Lung (tissue), 12 donors: Measurements from ENCODE around the gene KRT13. TPM values are rescaled to one million over a fixed set of nuclear protein-coding genes. Genes with fewer than 3 reads are reported as not detected.

ENCODE experiments used
- ATAC-seq: fragments of 200-7000 bp; cut with Tn5 transposase; one replicate; pipeline ENCODE4 v1.9.1; 2020; ENCODE audit warnings: moderate number of reproducible peaks; ENCODE audit not compliant: insufficient read depth, low FRiP score
- DNase-seq, 3 donors: peaks; one replicate each; pipeline ENCODE4 v3.0.0-alpha.2; 2013 to 2017
- H3K27ac ChIP-seq, 2 donors: one replicate each; pipeline ENCODE4 v1.5.1; 2013; ENCODE audit warnings: mild to moderate bottlenecking in 2 of 2, moderate library complexity in 2 of 2, control low read depth in 1 of 2, inconsistent platforms in 1 of 2, low read depth in 1 of 2, low read length in 1 of 2
- H3K27me3 ChIP-seq, 3 donors: one replicate each; pipeline ENCODE4 v1.5.1; 2013; ENCODE audit warnings: low read length in 2 of 3; ENCODE audit not compliant: control insufficient read depth in 3 of 3, insufficient read depth in 3 of 3
- H3K36me3 ChIP-seq, 4 donors: one replicate each; pipeline ENCODE4 v1.5.1; 2013; ENCODE audit warnings: low read length in 4 of 4, mild to moderate bottlenecking in 1 of 4, moderate library complexity in 1 of 4; ENCODE audit not compliant: control insufficient read depth in 4 of 4, insufficient read depth in 4 of 4
- H3K4me1 ChIP-seq, 5 donors: one replicate each; pipeline ENCODE4 v1.5.1; 2013; ENCODE audit warnings: low read length in 5 of 5, mild to moderate bottlenecking in 2 of 5, moderate library complexity in 1 of 5; ENCODE audit not compliant: control insufficient read depth in 5 of 5, insufficient read depth in 5 of 5
- H3K4me3 ChIP-seq: one replicate; pipeline ENCODE4 v1.5.1; 2013; ENCODE audit warnings: mild to moderate bottlenecking, control low read depth, moderate library complexity
- H3K9ac ChIP-seq, 2 donors: one replicate each; pipeline ENCODE4 v1.5.1; 2013; ENCODE audit warnings: low read length in 2 of 2, control low read depth in 1 of 2; ENCODE audit not compliant: insufficient read depth in 1 of 2
- H3K9me3 ChIP-seq, 4 donors: one replicate each; pipeline ENCODE4 v1.5.1; 2013; ENCODE audit warnings: low read length in 3 of 4, mild to moderate bottlenecking in 1 of 4, moderate library complexity in 1 of 4; ENCODE audit not compliant: control insufficient read depth in 4 of 4, insufficient read depth in 3 of 4
- CTCF ChIP-seq: IDR thresholded peaks from 2 replicates; pipeline ENCODE4 v1.5.1; 2012; ENCODE audit warnings: mild to moderate bottlenecking; ENCODE audit errors: control extremely low read depth, extremely low read depth
- WGBS, 2 donors: extraction: QIAGEN DNeasy Blood & Tissue Kit; methylation state at CpG; one replicate each; pipeline ENCODE4 v1.1.7; 2013; 5-methylcytosine and 5-hydroxymethylcytosine counted together
- polyA plus RNA-seq, 2 donors: library from polyadenylated mRNA; stranded (reverse); fragments of 200-250 nt; gene quantifications; one replicate each; pipeline ENCODE4 v1.2.1, GENCODE V29; 2013
- total RNA-seq, 2 donors: library from RNA; depleted of rRNA in 1 of 2; stranded (reverse); fragments of >200 nt in 1 of 2; gene quantifications; one replicate each; pipeline ENCODE4 v1.2.1, GENCODE V29; 2014 to 2021
- donor health status: control.
- donor health status: control.
- donor health status: Bipolar disorder and iron deficiency.
- donor health status: healthy.
- donor health status: DM: yes; HTN: yes; CAD: no.

The KRT13 gene
- total and polyA plus RNA-seq, 4 donors, result 4.0 to 16.1 (median 9.8) TPM

DNA sequence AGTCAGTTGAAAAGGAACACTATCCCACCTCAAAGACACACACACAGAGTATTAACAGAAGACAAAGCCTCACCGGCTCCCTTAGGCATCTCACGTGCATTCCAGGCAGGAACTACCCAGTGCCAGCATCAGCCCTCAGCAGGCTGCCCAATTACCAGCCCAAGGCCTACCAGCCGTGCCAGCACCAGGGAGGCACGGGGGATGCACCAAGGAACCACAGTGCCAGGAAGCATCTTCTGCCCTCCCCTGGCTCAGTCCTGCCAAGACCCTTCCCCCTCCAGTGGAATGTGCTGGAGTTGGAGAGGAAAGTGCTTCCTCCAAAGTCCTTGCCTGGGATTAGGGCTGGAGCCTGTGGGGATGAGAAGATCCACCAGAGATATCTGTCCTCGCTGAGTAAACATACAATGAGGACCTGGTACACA, 33.7 kb upstream of the KRT13 start:
- TF ChIP-seq CTCF, result no peak
- H3K9me3 ChIP-seq, result no peaks in the 10 kb centered on the region
- WGBS, 2 donors, result 79 to 88% methylated on average over 5 of the region's 5 CpGs
- ATAC-seq, result no peak
- no peak overlapping the region for H3K4me3 ChIP-seq
- no peak overlapping the region for H3K9ac ChIP-seq
- H3K4me1 ChIP-seq, result peaks cover 0 to 7% (median 0%) of the 10 kb centered on the region in 5 donors
- no peaks in the 10 kb centered on the region for H3K27me3 ChIP-seq
- H3K36me3 ChIP-seq, result no peaks in the 10 kb centered on the region
- H3K27ac ChIP-seq, result no peak overlapping the region
- DNase-seq, result no peak

DNA sequence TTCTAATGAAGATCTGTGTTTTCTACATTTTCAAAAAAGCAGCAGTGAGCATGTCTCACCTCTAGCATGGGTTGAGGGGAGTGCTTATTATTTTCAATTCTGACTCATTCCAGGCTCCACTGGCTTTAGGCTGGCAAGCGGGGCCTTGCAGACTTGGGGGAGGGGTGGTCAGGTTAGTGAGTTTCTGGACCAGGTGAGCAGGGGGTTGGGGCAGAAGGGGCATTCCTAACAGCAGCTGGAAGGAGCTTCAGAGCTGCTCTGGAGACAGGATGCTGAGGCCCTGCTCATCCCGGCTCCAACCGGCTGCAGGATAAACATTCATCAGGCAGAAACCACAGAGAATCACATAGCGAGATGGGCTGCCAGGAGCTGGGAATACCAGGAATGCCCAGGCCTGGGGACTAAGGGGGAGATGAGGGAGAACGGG, 33.2 kb upstream of the KRT13 start:
- Histone ChIP-seq H3K4me3 (no peak overlapping the region), H3K4me1 (peaks cover 0 to 7% (median 0%) of the 10 kb centered on the region in 5 donors), H3K27ac (no peak overlapping the region), H3K9ac (no peak overlapping the region), H3K27me3 (no peaks in the 10 kb centered on the region), H3K9me3 (no peaks in the 10 kb centered on the region), H3K36me3 (no peaks in the 10 kb centered on the region)
- WGBS, 2 donors, result 69 to 75% methylated on average over 5 of the region's 5 CpGs
- ATAC-seq (no peak), DNase-seq (no peak)
- TF ChIP-seq CTCF, result no peak

- DNase-seq, result peak in 1 of 3 donors; percentile 26
- no peak for ATAC-seq
Measured at GRCh38 chr17:41537990-41538389, 32.6 kb upstream of the KRT13 start.

More at GRCh38 chr17:41537990-41538389, 32.6 kb upstream of the KRT13 start:
- 77 to 80% methylated on average over 9 of the region's 9 CpGs for WGBS, 2 donors
- TF ChIP-seq CTCF, result no peak
- Histone ChIP-seq H3K9me3 (no peaks in the 10 kb centered on the region), H3K4me3 (no peak overlapping the region), H3K36me3 (no peaks in the 10 kb centered on the region), H3K4me1 (peaks cover 0 to 7% (median 0%) of the 10 kb centered on the region in 5 donors), H3K27me3 (no peaks in the 10 kb centered on the region), H3K9ac (no peak overlapping the region), H3K27ac (no peak overlapping the region)
